HepG2 (cell line): ENCODE results near the gene B4GALT5. TPM values are rescaled to one million over a fixed set of nuclear protein-coding genes. Genes with fewer than 3 reads are reported as not detected.

Experiments
- CHCHD3 ChIP-seq: sonication (generic); formaldehyde crosslinking; IDR thresholded peaks from 2 replicates; pipeline ENCODE4 v1.8.0; 2022; ENCODE audit warnings: mild to moderate bottlenecking, missing genetic modification reagents, moderate library complexity
- FOXK1 ChIP-seq: sonication (generic); formaldehyde crosslinking; IDR thresholded peaks from 2 replicates; pipeline ENCODE4 v1.4.0; 2020; ENCODE audit warnings: low read depth, missing genetic modification reagents, borderline replicate concordance
- FOXK2 ChIP-seq: fragments of 450-650 bp; IDR thresholded peaks from 2 replicates; pipeline ENCODE4 v1.6.1; 2016
- MATR3 ChIP-seq: sonication (generic); formaldehyde crosslinking; IDR thresholded peaks from 2 replicates; pipeline ENCODE4 v1.4.0; 2020; ENCODE audit warnings: missing genetic modification reagents
- POGZ ChIP-seq: sonication (generic); formaldehyde crosslinking; IDR thresholded peaks from 2 replicates; pipeline ENCODE4 v1.4.0; 2020; ENCODE audit warnings: mild to moderate bottlenecking, missing genetic modification reagents
- RXRA ChIP-seq: sonication (generic); formaldehyde crosslinking; IDR thresholded peaks from 2 replicates; pipeline ENCODE4 v1.5.1; 2020; ENCODE audit warnings: missing genetic modification reagents
- SMC3 ChIP-seq: IDR thresholded peaks from 2 replicates; pipeline ENCODE4 v1.6.1; 2011; ENCODE audit warnings: low read length, improper control_type of control experiment
- TAF1 ChIP-seq: sonication (generic); formaldehyde crosslinking; IDR thresholded peaks from 2 replicates; pipeline ENCODE4 v1.4.0; 2020; ENCODE audit warnings: missing genetic modification reagents
- TGIF2 ChIP-seq: IDR thresholded peaks from 2 replicates; pipeline ENCODE4 v1.6.1; 2016; ENCODE audit warnings: control low read depth, missing compliant biosample characterization
- ZNF3 ChIP-seq: IDR thresholded peaks from 2 replicates; pipeline ENCODE4 v1.7.0; 2017; ENCODE audit warnings: inconsistent platforms
- ZNF317 ChIP-seq: sonication (generic); formaldehyde crosslinking; IDR thresholded peaks from 2 replicates; pipeline ENCODE4 v1.5.0; 2020; ENCODE audit warnings: mild to moderate bottlenecking, missing genetic modification reagents
- ZNF619 ChIP-seq: sonication (generic); formaldehyde crosslinking; IDR thresholded peaks from 2 replicates; pipeline ENCODE4 v1.4.0; 2020; ENCODE audit warnings: mild to moderate bottlenecking, missing genetic modification reagents
- polyA plus RNA-seq, 8 experiments: library from polyadenylated mRNA; depleted of rRNA in 3 of 8; stranded (reverse) in 7 of 8; unstranded in 1 of 8; fragments of >200 nt; fragmentation: Illumina TruSeq in 4 of 8; extraction: Trizol in 4 of 8; gene quantifications; 2 replicates each; pipeline versions ENCODE4 v1.2.1 to v1.2.3, GENCODE V29; 2011 to 2016; ENCODE audit warnings: low read depth in 4 of 8, missing spikeins in 1 of 8, mixed read lengths in 1 of 8; ENCODE audit not compliant: insufficient read depth in 1 of 8
- total RNA-seq, 5 experiments: library from RNA; depleted of rRNA; stranded (reverse); fragments of >200 nt; fragmentation: Illumina TruSeq; extraction: Trizol; gene quantifications; 2 replicates each; pipeline ENCODE4 v1.2.3, GENCODE V29; 2016; ENCODE audit warnings: low read depth in 1 of 5
- TF ChIP-seq, protein P1 (sequence below): sonication (generic); formaldehyde crosslinking; IDR thresholded peaks from 2 replicates; pipeline ENCODE4 v1.5.1; 2020; ENCODE audit warnings: mild to moderate bottlenecking, moderate library complexity, missing genetic modification reagents
- TF ChIP-seq, protein P2 (sequence below): sonication (generic); formaldehyde crosslinking; IDR thresholded peaks from 2 replicates; pipeline ENCODE4 v1.5.0; 2020; ENCODE audit warnings: missing genetic modification reagents
- TF ChIP-seq, protein P3 (sequence below): sonication (generic); formaldehyde crosslinking; IDR thresholded peaks from 2 replicates; pipeline ENCODE4 v1.4.0; 2020; ENCODE audit warnings: missing genetic modification reagents, borderline replicate concordance
- TF ChIP-seq, protein P4 (sequence below): sonication (generic); formaldehyde crosslinking; IDR thresholded peaks from 2 replicates; pipeline ENCODE4 v1.8.0; 2022; ENCODE audit warnings: low read depth, missing genetic modification reagents
- TF ChIP-seq, protein P5 (sequence below): IDR thresholded peaks from 2 replicates; pipeline ENCODE4 v1.6.1; 2016; ENCODE audit warnings: control low read depth
- TF ChIP-seq, protein P6 (sequence below), 2 experiments: sonication (generic) in 1 of 2; formaldehyde crosslinking in 1 of 2; IDR thresholded peaks; 2 replicates each; pipeline versions ENCODE4 v1.5.1 to v1.6.1; 2011 to 2020; ENCODE audit warnings: borderline replicate concordance in 1 of 2, low read depth in 1 of 2, low read length in 1 of 2, mild to moderate bottlenecking in 1 of 2, missing genetic modification reagents in 1 of 2, moderate library complexity in 1 of 2

The B4GALT5 gene
- total and polyA plus RNA-seq, 2 of the 13 experiments (the other 11 are each of a cell fraction or from before 2014, with no cell fraction given), result 27.3 to 30.9 TPM

DNA sequence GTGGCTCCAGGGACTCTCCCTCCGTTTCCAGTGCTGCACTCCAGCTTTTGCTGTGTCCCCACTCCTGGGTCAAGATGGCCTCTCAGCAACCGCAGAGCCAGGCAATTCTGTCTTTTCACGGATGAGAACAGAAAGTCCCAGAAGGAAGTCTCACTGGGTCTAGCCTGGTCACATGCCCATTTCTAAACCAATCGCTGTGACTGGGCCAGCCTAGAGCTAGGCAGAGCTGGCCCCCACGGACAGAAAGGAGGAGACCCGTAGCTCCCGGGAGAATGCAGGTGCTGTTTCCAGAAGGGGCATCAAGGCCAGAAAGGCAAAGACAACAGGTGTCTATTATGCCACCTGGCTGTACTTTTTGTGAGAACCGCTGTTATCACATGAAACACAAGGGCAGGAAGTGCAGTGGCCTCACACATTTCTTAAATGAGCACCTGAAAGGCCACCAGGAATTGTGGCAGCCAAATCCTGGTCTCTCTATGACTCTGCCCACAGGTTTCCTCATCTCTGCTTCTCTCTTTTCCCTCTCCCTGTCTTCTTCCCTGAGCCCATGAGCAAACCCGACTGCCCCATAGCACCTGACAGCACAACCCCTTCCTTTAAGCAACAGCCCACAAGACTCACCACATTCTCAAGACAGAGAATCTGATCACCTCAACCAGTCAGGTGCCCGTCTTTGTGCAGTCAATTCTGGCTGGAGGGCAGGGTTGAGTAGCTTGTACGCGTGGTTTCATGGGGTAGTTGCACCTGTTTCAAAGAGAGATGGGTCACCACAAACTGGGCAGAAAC is 37.1 kb upstream of the B4GALT5 start (continued):
- TF ChIP-seq ZNF619 (0 out of 2 replicates have a peak, but pooled peaks have one; percentile 33), POGZ (CRISPR knock-in tag) (0 out of 2 replicates have a peak, but pooled peaks have one; percentile 34), TAF1 (CRISPR knock-in tag) (no peak), FOXK2 (no peak), MATR3 (CRISPR knock-in tag) (no peak), RXRA (CRISPR knock-in tag) (0 out of 2 replicates have a peak, but pooled peaks have one; percentile 8), TGIF2 (no peak), ZNF317 (CRISPR knock-in tag) (no peak), FOXK1 (CRISPR knock-in tag) (no peak), ZNF3 (CRISPR knock-in tag) (no peak), CHCHD3 (no peak), SMC3 (peak; percentile 14; the same call in 1 of the 2 replicates)
- TF ChIP-seq, protein P1, sequence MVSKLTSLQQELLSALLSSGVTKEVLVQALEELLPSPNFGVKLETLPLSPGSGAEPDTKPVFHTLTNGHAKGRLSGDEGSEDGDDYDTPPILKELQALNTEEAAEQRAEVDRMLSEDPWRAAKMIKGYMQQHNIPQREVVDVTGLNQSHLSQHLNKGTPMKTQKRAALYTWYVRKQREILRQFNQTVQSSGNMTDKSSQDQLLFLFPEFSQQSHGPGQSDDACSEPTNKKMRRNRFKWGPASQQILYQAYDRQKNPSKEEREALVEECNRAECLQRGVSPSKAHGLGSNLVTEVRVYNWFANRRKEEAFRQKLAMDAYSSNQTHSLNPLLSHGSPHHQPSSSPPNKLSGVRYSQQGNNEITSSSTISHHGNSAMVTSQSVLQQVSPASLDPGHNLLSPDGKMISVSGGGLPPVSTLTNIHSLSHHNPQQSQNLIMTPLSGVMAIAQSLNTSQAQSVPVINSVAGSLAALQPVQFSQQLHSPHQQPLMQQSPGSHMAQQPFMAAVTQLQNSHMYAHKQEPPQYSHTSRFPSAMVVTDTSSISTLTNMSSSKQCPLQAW (CRISPR knock-in tag), result no peak
- TF ChIP-seq, protein P2, sequence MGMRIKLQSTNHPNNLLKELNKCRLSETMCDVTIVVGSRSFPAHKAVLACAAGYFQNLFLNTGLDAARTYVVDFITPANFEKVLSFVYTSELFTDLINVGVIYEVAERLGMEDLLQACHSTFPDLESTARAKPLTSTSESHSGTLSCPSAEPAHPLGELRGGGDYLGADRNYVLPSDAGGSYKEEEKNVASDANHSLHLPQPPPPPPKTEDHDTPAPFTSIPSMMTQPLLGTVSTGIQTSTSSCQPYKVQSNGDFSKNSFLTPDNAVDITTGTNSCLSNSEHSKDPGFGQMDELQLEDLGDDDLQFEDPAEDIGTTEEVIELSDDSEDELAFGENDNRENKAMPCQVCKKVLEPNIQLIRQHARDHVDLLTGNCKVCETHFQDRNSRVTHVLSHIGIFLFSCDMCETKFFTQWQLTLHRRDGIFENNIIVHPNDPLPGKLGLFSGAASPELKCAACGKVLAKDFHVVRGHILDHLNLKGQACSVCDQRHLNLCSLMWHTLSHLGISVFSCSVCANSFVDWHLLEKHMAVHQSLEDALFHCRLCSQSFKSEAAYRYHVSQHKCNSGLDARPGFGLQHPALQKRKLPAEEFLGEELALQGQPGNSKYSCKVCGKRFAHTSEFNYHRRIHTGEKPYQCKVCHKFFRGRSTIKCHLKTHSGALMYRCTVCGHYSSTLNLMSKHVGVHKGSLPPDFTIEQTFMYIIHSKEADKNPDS (CRISPR knock-in tag), result no peak
- TF ChIP-seq, protein P3, sequence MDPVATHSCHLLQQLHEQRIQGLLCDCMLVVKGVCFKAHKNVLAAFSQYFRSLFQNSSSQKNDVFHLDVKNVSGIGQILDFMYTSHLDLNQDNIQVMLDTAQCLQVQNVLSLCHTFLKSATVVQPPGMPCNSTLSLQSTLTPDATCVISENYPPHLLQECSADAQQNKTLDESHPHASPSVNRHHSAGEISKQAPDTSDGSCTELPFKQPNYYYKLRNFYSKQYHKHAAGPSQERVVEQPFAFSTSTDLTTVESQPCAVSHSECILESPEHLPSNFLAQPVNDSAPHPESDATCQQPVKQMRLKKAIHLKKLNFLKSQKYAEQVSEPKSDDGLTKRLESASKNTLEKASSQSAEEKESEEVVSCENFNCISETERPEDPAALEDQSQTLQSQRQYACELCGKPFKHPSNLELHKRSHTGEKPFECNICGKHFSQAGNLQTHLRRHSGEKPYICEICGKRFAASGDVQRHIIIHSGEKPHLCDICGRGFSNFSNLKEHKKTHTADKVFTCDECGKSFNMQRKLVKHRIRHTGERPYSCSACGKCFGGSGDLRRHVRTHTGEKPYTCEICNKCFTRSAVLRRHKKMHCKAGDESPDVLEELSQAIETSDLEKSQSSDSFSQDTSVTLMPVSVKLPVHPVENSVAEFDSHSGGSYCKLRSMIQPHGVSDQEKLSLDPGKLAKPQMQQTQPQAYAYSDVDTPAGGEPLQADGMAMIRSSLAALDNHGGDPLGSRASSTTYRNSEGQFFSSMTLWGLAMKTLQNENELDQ (CRISPR knock-in tag), result no peak
- TF ChIP-seq, protein P4, sequence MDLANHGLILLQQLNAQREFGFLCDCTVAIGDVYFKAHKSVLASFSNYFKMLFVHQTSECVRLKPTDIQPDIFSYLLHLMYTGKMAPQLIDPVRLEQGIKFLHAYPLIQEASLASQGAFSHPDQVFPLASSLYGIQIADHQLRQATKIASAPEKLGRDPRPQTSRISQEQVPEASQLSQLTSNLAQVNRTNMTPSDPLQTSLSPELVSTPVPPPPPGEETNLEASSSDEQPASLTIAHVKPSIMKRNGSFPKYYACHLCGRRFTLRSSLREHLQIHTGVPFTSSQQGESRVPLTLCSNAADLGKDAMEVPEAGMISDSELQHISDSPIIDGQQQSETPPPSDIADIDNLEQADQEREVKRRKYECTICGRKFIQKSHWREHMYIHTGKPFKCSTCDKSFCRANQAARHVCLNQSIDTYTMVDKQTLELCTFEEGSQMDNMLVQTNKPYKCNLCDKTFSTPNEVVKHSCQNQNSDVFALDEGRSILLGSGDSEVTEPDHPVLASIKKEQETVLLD, result no peak
- TF ChIP-seq, protein P5, sequence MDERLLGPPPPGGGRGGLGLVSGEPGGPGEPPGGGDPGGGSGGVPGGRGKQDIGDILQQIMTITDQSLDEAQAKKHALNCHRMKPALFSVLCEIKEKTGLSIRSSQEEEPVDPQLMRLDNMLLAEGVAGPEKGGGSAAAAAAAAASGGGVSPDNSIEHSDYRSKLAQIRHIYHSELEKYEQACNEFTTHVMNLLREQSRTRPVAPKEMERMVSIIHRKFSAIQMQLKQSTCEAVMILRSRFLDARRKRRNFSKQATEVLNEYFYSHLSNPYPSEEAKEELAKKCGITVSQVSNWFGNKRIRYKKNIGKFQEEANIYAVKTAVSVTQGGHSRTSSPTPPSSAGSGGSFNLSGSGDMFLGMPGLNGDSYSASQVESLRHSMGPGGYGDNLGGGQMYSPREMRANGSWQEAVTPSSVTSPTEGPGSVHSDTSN (CRISPR knock-in tag), result 0 out of 2 replicates have a peak, but pooled peaks have one; percentile 29
- TF ChIP-seq, protein P6, sequence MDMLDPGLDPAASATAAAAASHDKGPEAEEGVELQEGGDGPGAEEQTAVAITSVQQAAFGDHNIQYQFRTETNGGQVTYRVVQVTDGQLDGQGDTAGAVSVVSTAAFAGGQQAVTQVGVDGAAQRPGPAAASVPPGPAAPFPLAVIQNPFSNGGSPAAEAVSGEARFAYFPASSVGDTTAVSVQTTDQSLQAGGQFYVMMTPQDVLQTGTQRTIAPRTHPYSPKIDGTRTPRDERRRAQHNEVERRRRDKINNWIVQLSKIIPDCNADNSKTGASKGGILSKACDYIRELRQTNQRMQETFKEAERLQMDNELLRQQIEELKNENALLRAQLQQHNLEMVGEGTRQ (IDR thresholded peaks at IDR 0.05; ENCODE audit: low read depth, low read length), result peak; percentile 76
- TF ChIP-seq, protein P6 (CRISPR knock-in tag; IDR thresholded peaks at IDR 0.05; ENCODE audit: borderline replicate concordance), result peak; percentile 82; the same call in 1 of the 2 replicates
